Fibroblast of lung (primary cell): ENCODE results near the gene SPON1.

Experiments
- CTCF ChIP-seq, 2 donors: IDR thresholded peaks in 1 of 2; conservative IDR thresholded peaks in 1 of 2; 1 replicate in 1 of 2; 2 replicates in 1 of 2; pipeline ENCODE4 v1.5.1; 2011 to 2012; ENCODE audit warnings: low read length in 2 of 2, control low read depth in 1 of 2, inconsistent platforms in 1 of 2, low read depth in 1 of 2, mild to moderate bottlenecking in 1 of 2
- EZH2 ChIP-seq: IDR thresholded peaks from 2 replicates; pipeline ENCODE4 v1.5.1; 2012; ENCODE audit warnings: low read length, control low read depth, mild to moderate bottlenecking; ENCODE audit errors: missing control alignments

GRCh38 chr11:14304601-14305000, 342.1 kb downstream of the SPON1 start:
- TF ChIP-seq CTCF (conservative IDR thresholded peaks at IDR 0.05 in 1 of 2, IDR thresholded peaks at IDR 0.05 in 1 of 2; ENCODE audit: low read depth in 1 of 2, low read length in 2 of 2) = no peak
- no peak for TF ChIP-seq EZH2
